ENCODE measurements around the gene LETM1. TPM values are rescaled to one million over a fixed set of nuclear protein-coding genes. Genes with fewer than 3 reads are reported as not detected.
A peak's percentile ranks its signal among the peaks of the same experiment; 100 is the strongest.

The LETM1 gene
- total and polyA plus RNA-seq, 2 of the 13 experiments (the other 11 are each of a cell fraction or from before 2014, with no cell fraction given): 9.7 to 41.6 TPM

GRCh38 chr4:1770791-1771231 is 85.1 kb downstream of the LETM1 start (continued):
- TF ChIP-seq UBTF (CRISPR knock-in tag; IDR thresholded peaks at IDR 0.05) (no peak), KMT2A (CRISPR knock-in tag; IDR thresholded peaks at IDR 0.05) (0 out of 2 replicates have a peak, but pooled peaks have one; percentile 22), SIX4 (CRISPR knock-in tag; IDR thresholded peaks at IDR 0.05) (0 out of 2 replicates have a peak, but pooled peaks have one; percentile 34), AKAP8 (CRISPR knock-in tag; IDR thresholded peaks at IDR 0.05) (peak; percentile 38; the same call in 1 of the 2 replicates), TFDP2 (CRISPR knock-in tag; IDR thresholded peaks at IDR 0.05) (0 out of 2 replicates have a peak, but pooled peaks have one; percentile 20), MBNL3 (CRISPR knock-in tag; conservative IDR thresholded peaks at IDR 0.05) (no peak), FOXC1 (CRISPR knock-in tag; IDR thresholded peaks at IDR 0.05; ENCODE audit: borderline replicate concordance) (0 out of 2 replicates have a peak, but pooled peaks have one; percentile 37), ZNF549 (CRISPR knock-in tag; IDR thresholded peaks at IDR 0.05) (no peak), ZMYM3 (CRISPR knock-in tag; IDR thresholded peaks at IDR 0.05) (no peak; the same call in 1 of the 2 replicates), ZBTB42 (CRISPR knock-in tag; IDR thresholded peaks at IDR 0.05) (no peak; the same call in 1 of the 2 replicates), ZNF530 (CRISPR knock-in tag; IDR thresholded peaks at IDR 0.05; ENCODE audit: low read depth) (no peak), ZFP90 (CRISPR knock-in tag; IDR thresholded peaks at IDR 0.05; ENCODE audit: borderline replicate concordance) (0 out of 2 replicates have a peak, but pooled peaks have one; percentile 47), NPAS2 (CRISPR knock-in tag; IDR thresholded peaks at IDR 0.05; ENCODE audit: borderline replicate concordance) (no peak), TBX2 (CRISPR knock-in tag; IDR thresholded peaks at IDR 0.05; ENCODE audit: borderline replicate concordance) (no peak), ATF3 (CRISPR knock-in tag; IDR thresholded peaks at IDR 0.05) (no peak), THRA (CRISPR knock-in tag; IDR thresholded peaks at IDR 0.05; ENCODE audit: borderline replicate concordance) (peak; percentile 90; the same call in 1 of the 2 replicates), ZNF510 (CRISPR knock-in tag; IDR thresholded peaks at IDR 0.05; ENCODE audit: low read depth) (no peak), THAP7 (CRISPR knock-in tag; IDR thresholded peaks at IDR 0.05) (no peak), FOXK2 (IDR thresholded peaks at IDR 0.05) (no peak), ZNF282 (IDR thresholded peaks at IDR 0.05; ENCODE audit: partially characterized antibody) (no peak), ZSCAN25 (CRISPR knock-in tag; IDR thresholded peaks at IDR 0.05) (peak; percentile 61; the same call in 1 of the 2 replicates), ERF (CRISPR knock-in tag; IDR thresholded peaks at IDR 0.05) (no peak), ZNF768 (CRISPR knock-in tag; IDR thresholded peaks at IDR 0.05) (no peak), MYC (CRISPR knock-in tag; IDR thresholded peaks at IDR 0.05; ENCODE audit: borderline replicate concordance) (peak; percentile 53; the same call in 1 of the 2 replicates), SP4 (CRISPR knock-in tag; IDR thresholded peaks at IDR 0.05) (no peak), ZNF772 (CRISPR knock-in tag; IDR thresholded peaks at IDR 0.05) (no peak), HIVEP1 (CRISPR knock-in tag; IDR thresholded peaks at IDR 0.05) (no peak; the same call in 1 of the 2 replicates)
